Endothelial cell of umbilical vein (primary cell): ENCODE data around the gene ZFR2. TPM values are rescaled to one million over a fixed set of nuclear protein-coding genes. Genes with fewer than 3 reads are reported as not detected.

Experiments
- BruUV-seq: library from RNA; stranded (reverse); fragments of 400-500 nt; replicated peaks from 2 replicates; lab custom pipeline; 2021; lab: Mats Ljungman, UMichigan
- CTCF ChIA-PET: fragments of 300-600, 350-600 bp; sonication (Branson Sonifier 250); formaldehyde crosslinking; loops from one replicate; lab custom pipeline; 2021; ENCODE audit warnings: antibody characterized with exemption, inconsistent platforms; lab: Charles Lee
- POLR2A ChIA-PET: fragments of 300-600, 350-600 bp; sonication (Branson Sonifier 250); formaldehyde crosslinking; loops from one replicate; lab custom pipeline; 2021; ENCODE audit warnings: antibody characterized with exemption, inconsistent platforms; lab: Charles Lee
- DNase-seq: peaks from one replicate; pipeline ENCODE4 v3.0.0-alpha.2; 2011; ENCODE audit warnings: low read depth, low spot score
- FAIRE-seq: peaks from 2 replicates; lab custom pipeline; 2011; peaks lifted over from hg19 to GRCh38; lab: Jason Lieb, UNC
- H2AFZ ChIP-seq: 2 replicates; pipeline ENCODE4 v1.6.0; 2012; ENCODE audit warnings: low read depth, low read length, control low read depth, inconsistent platforms
- H3K27ac ChIP-seq: 2 replicates; pipeline ENCODE4 v1.5.1; 2011; ENCODE audit warnings: low read depth, mild to moderate bottlenecking, control low read depth, low read length, moderate library complexity; ENCODE audit not compliant: insufficient read depth
- H3K27me3 ChIP-seq, 2 experiments: 2 replicates each; pipeline versions ENCODE4 v1.6.0 to v1.6.1; 2011; ENCODE audit warnings: low read length in 2 of 2, mixed read lengths in 1 of 2; ENCODE audit not compliant: control insufficient read depth in 2 of 2, insufficient read depth in 2 of 2
- H3K36me3 ChIP-seq, 2 experiments: 2 replicates in 1 of 2; 3 replicates in 1 of 2; pipeline ENCODE4 v1.5.1; 2011; ENCODE audit warnings: low read length in 2 of 2, mild to moderate bottlenecking in 1 of 2, moderate library complexity in 1 of 2; ENCODE audit not compliant: control insufficient read depth in 2 of 2, insufficient read depth in 2 of 2; ENCODE audit errors: extremely low read depth in 1 of 2
- H3K4me1 ChIP-seq: 3 replicates; pipeline ENCODE4 v1.5.1; 2011; ENCODE audit warnings: mild to moderate bottlenecking, low read length; ENCODE audit not compliant: control insufficient read depth, insufficient read depth; ENCODE audit errors: extremely low read depth
- H3K4me2 ChIP-seq: 2 replicates; pipeline ENCODE4 v1.6.1; 2011; ENCODE audit warnings: low read length, control low read depth, mixed read lengths; ENCODE audit not compliant: insufficient read depth
- H3K4me3 ChIP-seq, 3 experiments: fragments of 200-600 bp in 1 of 3; sonication (generic), shearing (Covaris generic) in 1 of 3; replicated peaks in 1 of 3; 2 replicates each; pipeline ENCODE4 v1.5.1; 2011 to 2016; ENCODE audit warnings: control low read depth in 3 of 3, low read length in 3 of 3, mild to moderate bottlenecking in 2 of 3, inconsistent platforms in 1 of 3, low read depth in 1 of 3, moderate library complexity in 1 of 3; ENCODE audit not compliant: insufficient read depth in 1 of 3
- H3K79me2 ChIP-seq: 2 replicates; pipeline ENCODE4 v1.6.0; 2012; ENCODE audit warnings: low read length, inconsistent platforms; ENCODE audit not compliant: control insufficient read depth, insufficient read depth
- H3K9ac ChIP-seq: replicated peaks from 2 replicates; pipeline ENCODE3; 2011; ENCODE audit warnings: low read length, control low read depth; ENCODE audit not compliant: insufficient read depth; ENCODE audit errors: extremely low read depth
- H3K9me1 ChIP-seq: replicated peaks from 3 replicates; pipeline ENCODE4 v1.6.0; 2011; ENCODE audit warnings: mild to moderate bottlenecking, low read length; ENCODE audit not compliant: control insufficient read depth, insufficient read depth; ENCODE audit errors: extremely low read depth
- H3K9me3 ChIP-seq: replicated peaks from 2 replicates; pipeline ENCODE4 v1.5.1; 2012; ENCODE audit warnings: low read length, inconsistent platforms; ENCODE audit not compliant: control insufficient read depth, insufficient read depth
- H4K20me1 ChIP-seq: replicated peaks from 2 replicates; pipeline ENCODE3; 2011; ENCODE audit warnings: mild to moderate bottlenecking, low read length; ENCODE audit not compliant: control insufficient read depth, insufficient read depth; ENCODE audit errors: extremely low read depth
- FOS ChIP-seq: IDR thresholded peaks from 2 replicates; pipeline ENCODE4 v1.6.1; 2011; ENCODE audit warnings: mild to moderate bottlenecking, low read length, moderate library complexity, borderline replicate concordance; ENCODE audit not compliant: insufficient read depth
- MAX ChIP-seq: IDR thresholded peaks from 2 replicates; pipeline ENCODE4 v1.6.1; 2011; ENCODE audit not compliant: insufficient read depth, insufficient read length
- MYC ChIP-seq: IDR thresholded peaks from one replicate; pipeline ENCODE4 v1.6.1; 2011; ENCODE audit warnings: mild to moderate bottlenecking, low read depth, low read length
- POLR2A ChIP-seq: IDR thresholded peaks from 2 replicates; pipeline ENCODE4 v1.6.1; 2012; ENCODE audit warnings: low read depth, mild to moderate bottlenecking, control low read depth, low read length
- POLR2AphosphoS5 ChIP-seq: IDR thresholded peaks from 2 replicates; pipeline ENCODE4 v1.6.1; 2012; ENCODE audit warnings: low read depth, mild to moderate bottlenecking, control low read depth, low read length, moderate library complexity; ENCODE audit not compliant: insufficient read depth
- dilution Hi-C: fragments of 300-500 bp; cut with MboI; formaldehyde crosslinking; loops from one replicate; pipeline ENCODE4 v1.15.0; 2019; ENCODE audit warnings: low sequenced_read_pairs; ENCODE audit not compliant: extremely low pct_ligation_motif_present
- intact Hi-C: fragments of 100-400 bp; cut with micrococcal nuclease; formaldehyde crosslinking; loops from one replicate; pipeline ENCODE4 v1.10.0; 2022
- polyA plus RNA-seq, 4 experiments: library from polyadenylated mRNA; depleted of rRNA in 3 of 4; stranded (reverse) in 3 of 4; unstranded in 1 of 4; fragments of >200 nt; gene quantifications; 2 replicates each; pipeline versions ENCODE4 v1.2.1 to v1.2.3, GENCODE V29; 2011 to 2012; ENCODE audit warnings: missing spikeins in 1 of 4
- total RNA-seq: library from RNA; stranded (reverse); gene quantifications from 2 replicates; pipeline ENCODE4 v1.2.3, GENCODE V29; 2021

The ZFR2 gene
- total and polyA plus RNA-seq, 2 donors (not counting 3 experiments of a cell fraction or from before 2014, with no cell fraction given) = not detected

- Histone ChIP-seq H3K4me1 (no peaks in the 10 kb centered on the region), H4K20me1 (no peaks in the 10 kb centered on the region), H3K9me1 (no peaks in the 10 kb centered on the region), H3K36me3 (no peaks in the 10 kb centered on the region), H3K27me3 (no peaks in the 10 kb centered on the region), H3K9ac (no peak overlapping the region), H2AFZ (no peak overlapping the region), H3K79me2 (no peaks in the 10 kb centered on the region), H3K4me2 (no peak overlapping the region), H3K9me3 (no peaks in the 10 kb centered on the region), H3K4me3 (no peak overlapping the region), H3K27ac (no peak overlapping the region)
- no TSS peak for BruUV-seq
- dilution Hi-C loops = no loop called here
- DNase-seq (no peak), FAIRE-seq (no peak)
- CTCF ChIA-PET = no interaction called here
- intact Hi-C loops = no loop called here
- POLR2A ChIA-PET = no interaction called here
- TF ChIP-seq MYC = no peak
These were observed 75.0 kb downstream of the ZFR2 start for GRCh38 chr19:3793799-3794198.

GRCh38 chr19:3792114-3792513, 76.7 kb downstream of the ZFR2 start:
- no peaks in the 10 kb centered on the region for H3K9me3 ChIP-seq
- no peak overlapping the region for H3K27ac ChIP-seq
- H3K27me3 ChIP-seq = no peaks in the 10 kb centered on the region
- no peaks in the 10 kb centered on the region for H3K9me1 ChIP-seq
- H3K4me1 ChIP-seq = no peaks in the 10 kb centered on the region
- intact Hi-C loops = no loop called here
- DNase-seq = no peak
- no peak overlapping the region for H3K4me3 ChIP-seq
- no TSS peak for BruUV-seq
- H3K36me3 ChIP-seq = no peaks in the 10 kb centered on the region
- POLR2A ChIA-PET = no interaction called here
- H4K20me1 ChIP-seq = no peaks in the 10 kb centered on the region
- no peak for FAIRE-seq
- CTCF ChIA-PET = no interaction called here
- no peak overlapping the region for H3K9ac ChIP-seq
- no peak overlapping the region for H2AFZ ChIP-seq
- H3K79me2 ChIP-seq = no peaks in the 10 kb centered on the region
- dilution Hi-C loops = no loop called here
- no peak overlapping the region for H3K4me2 ChIP-seq
- no peak for TF ChIP-seq POLR2AphosphoS5
- no peak for TF ChIP-seq FOS
- no peak for TF ChIP-seq POLR2A
- no peak for TF ChIP-seq MYC
- no peak for TF ChIP-seq MAX
